GM12892 (cell line): ENCODE data around the gene FGF5.

Source experiments
- POLR2A ChIP-seq: IDR thresholded peaks from 2 replicates; pipeline ENCODE4 v1.6.1; 2011; ENCODE audit warnings: low read depth, low read length, control low read depth
- POLR2AphosphoS5 ChIP-seq: IDR thresholded peaks from 2 replicates; pipeline ENCODE4 v1.6.1; 2011; ENCODE audit warnings: low read depth, low read length, control low read depth
- TAF1 ChIP-seq: IDR thresholded peaks from 2 replicates; pipeline ENCODE4 v1.6.1; 2011; ENCODE audit warnings: low read depth, mild to moderate bottlenecking, control low read depth, low read length, borderline replicate concordance

DNA sequence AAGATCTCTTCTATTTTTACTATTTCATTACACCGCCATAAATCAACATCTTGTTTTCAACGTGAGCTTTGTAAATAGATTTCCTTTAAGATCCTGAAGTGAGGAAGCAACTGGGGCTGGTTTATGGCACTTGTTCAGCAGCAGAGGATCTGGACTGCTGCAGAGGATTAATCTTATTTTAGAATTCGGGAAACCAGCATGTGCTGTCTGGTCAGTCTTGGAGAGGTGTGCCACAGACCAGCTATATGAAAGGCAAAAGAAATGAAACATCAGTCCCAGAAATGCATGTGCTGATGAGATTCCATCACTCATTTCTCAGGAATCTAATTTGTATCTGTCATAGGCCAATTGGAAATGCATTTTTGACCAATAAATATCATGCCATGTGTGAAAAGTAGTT lies 45.8 kb upstream of the FGF5 start:
- TF ChIP-seq POLR2A (no peak), TAF1 (no peak), POLR2AphosphoS5 (no peak)
